ENCODE results near the gene DENND4C.
"Not testable (repeated sequence)": the region's sequence is repeated elsewhere in the genome, so short reads cannot be mapped to it uniquely, and the experiment has no call there.

Gene DENND4C

GRCh38 chr9:19229595-19230354 is 718 bp upstream of the DENND4C start:
- peak; percentile 70 for DNase-seq

DNA sequence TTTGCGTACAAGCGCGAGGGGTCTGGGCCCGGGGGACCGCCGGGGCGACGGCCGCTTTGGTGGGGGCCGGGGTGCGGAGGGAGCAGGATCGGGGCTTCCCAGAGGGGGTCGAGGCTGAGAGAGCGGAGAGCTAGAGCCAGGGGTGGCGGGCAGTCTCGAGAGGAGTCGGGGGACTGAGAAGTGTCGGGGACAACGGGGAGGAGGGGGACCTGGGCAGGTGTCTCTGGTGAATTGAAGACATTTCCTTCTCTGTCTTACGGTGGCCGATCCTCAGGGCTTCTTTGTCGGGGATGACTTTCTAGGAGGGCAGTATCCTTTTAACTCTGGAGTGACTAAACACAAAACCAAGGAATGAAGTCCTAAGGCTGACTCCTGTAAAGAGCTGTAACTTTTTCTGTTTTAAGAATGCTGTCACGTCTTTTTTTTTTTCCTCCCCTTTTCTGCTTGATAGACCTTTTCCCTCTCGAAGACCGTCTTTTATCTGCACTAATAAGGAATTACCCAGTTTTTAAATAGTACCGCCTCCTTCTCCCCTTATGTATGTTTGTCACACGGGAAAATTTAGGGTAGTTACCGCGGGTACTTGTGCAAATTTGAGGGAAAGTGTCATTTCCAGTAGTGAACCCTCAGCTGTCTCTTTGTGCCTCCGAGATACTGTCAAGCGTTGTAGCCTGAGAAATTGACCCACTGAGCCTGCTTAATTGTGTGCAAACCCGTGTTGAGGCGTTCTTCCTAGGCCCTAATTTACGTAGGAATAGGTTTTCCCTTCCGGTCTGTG is 822 bp downstream of the DENND4C start:
- DNase-seq = no peak

DNA sequence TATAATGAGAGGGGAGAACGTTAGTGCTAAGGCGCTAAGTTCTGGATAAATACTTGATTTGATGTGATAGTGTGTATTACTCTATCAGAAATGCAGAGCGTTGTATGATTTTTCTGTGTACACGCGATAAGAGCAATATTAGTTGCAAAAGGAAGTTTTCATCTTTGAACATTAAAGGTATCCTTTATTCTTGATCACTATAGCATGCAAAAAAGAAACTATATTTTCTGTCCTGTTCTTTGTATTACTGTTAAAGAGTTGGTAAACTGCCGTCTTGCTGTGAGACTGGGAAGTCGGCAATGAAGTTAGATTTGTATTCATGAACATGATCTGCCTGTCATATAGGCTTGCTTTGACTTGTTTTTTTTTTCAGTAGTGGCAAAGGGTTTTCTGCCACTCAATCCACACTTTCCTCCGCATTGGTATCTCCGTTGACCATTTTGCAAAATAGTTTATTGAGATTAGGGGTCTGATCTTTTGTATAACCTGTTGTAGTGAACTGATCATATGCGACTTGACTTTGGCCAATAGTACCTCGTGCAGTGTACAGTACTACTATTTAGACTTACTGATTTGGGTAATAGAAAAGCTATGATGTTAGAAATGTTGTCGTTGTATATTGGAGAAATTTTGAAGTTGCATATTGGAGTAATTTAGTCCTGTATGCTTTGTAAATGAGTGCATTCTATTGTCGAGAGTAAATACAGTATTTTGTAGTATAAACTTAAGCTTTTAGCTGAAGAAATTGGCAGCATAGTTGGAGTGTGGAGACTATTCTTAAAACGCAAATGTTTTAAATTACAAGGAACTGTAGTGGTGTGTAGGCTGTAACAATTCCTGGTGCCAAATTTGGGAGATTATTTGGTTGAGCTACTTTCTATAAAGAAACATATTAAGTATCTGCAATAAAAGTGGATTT is 1.7 kb downstream of the DENND4C start:
- no peak for DNase-seq

GRCh38 chr9:19232823-19233194 is 2.3 kb downstream of the DENND4C start:
- peak; percentile 8 for DNase-seq

DNA sequence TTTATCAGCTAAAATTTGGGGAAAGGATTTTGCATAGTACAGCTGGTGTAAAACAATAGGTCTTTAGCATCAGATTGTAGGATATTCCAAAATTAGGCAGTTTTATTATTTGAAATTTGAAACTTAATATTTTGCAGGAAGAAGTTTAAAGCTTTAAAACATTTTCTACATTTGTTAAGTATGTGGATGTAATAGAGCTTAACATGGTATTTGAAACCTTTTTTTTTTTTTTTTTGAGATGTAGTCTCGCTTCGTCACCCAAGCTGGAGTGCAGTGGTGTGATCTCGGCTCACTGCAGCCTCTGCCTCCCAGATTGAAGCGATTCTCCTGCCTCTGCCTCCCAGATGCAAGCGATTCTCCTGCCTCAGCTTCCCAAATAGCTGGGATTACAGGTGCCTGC is 2.9 kb downstream of the DENND4C start:
- no peak for DNase-seq

DNA sequence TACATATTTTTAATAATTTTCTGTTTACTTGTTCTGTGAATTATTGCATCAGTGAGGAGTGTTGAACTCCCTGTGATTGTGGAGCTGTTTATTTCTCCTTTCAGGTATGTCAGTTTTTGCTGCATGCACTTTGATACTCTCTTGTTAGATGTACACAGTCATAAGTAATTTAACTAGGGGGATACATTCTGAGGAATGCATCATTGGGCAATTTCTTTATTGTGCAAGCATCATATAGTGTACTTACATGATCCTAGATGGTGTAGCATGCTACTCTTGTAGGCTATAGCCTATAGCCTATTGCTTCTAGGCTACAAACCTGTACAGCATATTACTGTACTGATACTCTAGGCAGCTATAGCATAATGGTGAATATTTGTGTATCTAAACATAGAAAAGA is 9.5 kb downstream of the DENND4C start:
- no peak for DNase-seq

DNA sequence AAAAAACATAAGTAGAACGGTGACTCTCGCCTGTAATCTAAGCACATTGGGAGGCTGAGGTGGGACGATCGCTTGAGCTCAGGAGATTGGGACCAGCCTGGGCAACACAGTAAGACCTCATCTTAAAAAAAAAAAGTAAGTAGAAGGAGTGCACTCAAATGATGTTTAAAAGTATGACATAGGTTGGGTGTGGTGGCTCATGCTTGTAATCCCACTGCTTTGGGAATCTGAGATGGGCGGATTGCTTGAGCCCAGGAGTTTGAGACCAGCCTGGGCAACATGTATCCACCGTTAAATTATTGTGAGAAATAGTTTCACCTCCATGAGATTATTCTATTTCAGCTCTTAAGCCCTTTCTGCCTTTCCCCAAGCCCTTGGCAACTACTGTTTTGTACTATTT is 11.2 kb downstream of the DENND4C start:
- no peak for DNase-seq

DNA sequence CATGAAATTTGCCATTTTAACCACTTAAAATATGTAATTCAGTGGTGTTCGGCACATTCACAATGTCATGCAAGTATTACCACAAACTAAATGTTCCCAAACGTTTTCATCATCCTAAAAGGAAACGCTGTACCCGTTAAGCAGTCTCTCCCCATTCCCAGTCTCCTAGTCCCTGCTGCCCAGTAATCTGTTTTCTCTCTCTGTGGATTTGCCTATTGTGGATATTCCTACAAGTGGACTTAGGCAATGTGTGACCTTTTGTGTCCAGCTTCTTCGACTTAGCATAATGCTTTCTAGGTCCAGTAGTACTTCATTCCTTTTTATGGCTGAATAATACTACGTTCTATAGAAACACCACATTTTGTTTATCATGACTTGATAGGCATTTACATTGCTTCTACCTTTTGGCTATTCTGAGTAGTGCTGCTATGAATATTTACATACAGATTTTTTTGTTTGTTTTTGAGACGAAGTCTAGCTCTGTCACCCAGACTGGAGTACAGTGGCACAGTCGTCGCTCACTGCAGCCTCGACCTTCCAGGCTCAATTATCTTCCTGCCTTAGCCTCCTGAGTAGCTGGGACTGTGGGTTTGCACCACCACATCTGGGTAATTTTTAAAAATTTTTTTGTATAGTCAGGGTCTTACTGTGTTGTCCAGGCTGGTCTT is 13.0 kb downstream of the DENND4C start:
- DNase-seq = no peak

- no peak for DNase-seq
Measured at GRCh38 chr9:19246891-19247290, 16.4 kb downstream of the DENND4C start.

- DNase-seq = no peak
Measured at GRCh38 chr9:19247420-19247819, 16.9 kb downstream of the DENND4C start.

- not testable (repeated sequence) for DNase-seq
Measured at GRCh38 chr9:19250346-19250745, 19.9 kb downstream of the DENND4C start.

- DNase-seq = not testable (repeated sequence)
Measured at GRCh38 chr9:19251203-19251602, 20.7 kb downstream of the DENND4C start.

- not testable (repeated sequence) for DNase-seq
Measured at GRCh38 chr9:19251622-19252021, 21.1 kb downstream of the DENND4C start.

DNA sequence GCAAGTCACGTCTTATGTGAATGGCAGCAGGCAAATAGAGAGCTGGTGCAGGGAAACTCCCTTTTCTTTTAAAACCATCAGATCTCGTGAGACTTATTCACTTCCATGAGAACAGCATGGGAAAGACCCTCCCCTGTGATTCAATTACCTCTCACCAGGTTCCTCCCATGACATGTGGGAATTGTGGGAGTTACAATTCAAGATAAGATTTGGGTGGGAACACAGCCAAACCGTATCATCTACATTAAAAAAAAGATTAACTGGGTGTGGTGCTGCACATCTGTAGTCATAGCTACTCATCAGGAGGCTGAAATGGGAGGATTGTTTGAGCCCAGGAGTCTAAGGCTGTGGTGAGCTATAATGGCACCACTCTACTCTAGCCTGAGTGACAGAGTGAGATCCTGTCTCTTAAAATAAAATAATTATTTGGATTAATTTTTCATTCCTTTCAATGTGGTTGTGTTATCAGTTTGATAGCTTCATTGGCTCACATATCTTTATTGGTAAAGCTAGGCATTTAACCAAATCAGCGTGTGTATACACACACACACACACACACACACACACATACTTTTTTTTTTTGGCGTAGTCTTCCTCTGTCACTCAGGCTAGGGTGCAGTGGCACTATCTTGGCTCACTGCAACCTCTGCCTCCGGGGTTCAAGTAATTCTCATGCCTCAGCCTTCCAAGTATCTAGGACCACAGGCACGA is 21.8 kb downstream of the DENND4C start:
- no peak for DNase-seq

GRCh38 chr9:19252885-19253219 is 22.4 kb downstream of the DENND4C start:
- DNase-seq = no peak

- DNase-seq = no peak
Measured at GRCh38 chr9:19255112-19255511, 24.6 kb downstream of the DENND4C start.

GRCh38 chr9:19255821-19256220 is 25.3 kb downstream of the DENND4C start:
- DNase-seq = no peak

DNA sequence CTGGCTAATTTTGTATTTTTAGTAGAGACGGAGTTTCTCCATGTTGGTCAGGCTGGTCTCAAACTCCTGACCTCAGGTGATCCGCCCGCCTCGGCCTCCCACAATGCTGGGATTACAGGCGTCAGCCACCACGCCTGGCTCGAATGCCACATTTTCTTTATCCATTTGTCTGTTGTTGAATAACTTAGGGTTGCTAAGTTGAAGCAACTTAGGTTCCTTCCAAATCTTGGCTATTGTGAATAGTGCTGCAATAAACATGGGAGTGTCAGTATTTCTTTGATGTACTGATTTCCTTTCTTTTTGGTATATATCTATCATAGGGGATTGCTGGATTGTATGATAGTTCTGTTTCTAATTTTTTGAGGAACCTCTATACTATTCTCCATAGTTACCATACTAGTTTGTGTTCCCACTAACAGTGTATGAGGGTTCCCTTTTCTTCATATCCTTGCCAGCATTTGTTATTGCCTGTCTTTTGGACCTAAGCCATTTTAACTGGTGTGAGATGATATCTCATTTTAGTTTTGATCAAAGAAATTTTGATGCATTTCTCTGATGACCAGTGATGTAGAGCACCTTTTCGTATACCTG is 29.3 kb downstream of the DENND4C start:
- not testable (repeated sequence) for DNase-seq

GRCh38 chr9:19265602-19266001 is 35.1 kb downstream of the DENND4C start:
- DNase-seq = not testable (repeated sequence)

GRCh38 chr9:19266778-19267384 is 36.4 kb downstream of the DENND4C start:
- peak; percentile 1 for DNase-seq

GRCh38 chr9:19269582-19269981 is 39.1 kb downstream of the DENND4C start:
- DNase-seq = no peak

Data from CD4-positive, alpha-beta T cell treated with Interleukin-17A for 1 hour (primary cell).